Hepatocyte (in vitro differentiated cells): ENCODE results near the gene TLN1.

Experiments
- EZH2 ChIP-seq: fragments of 200-600 bp; sonication (generic); IDR thresholded peaks from 2 replicates; pipeline ENCODE4 v1.6.1; 2016; ENCODE audit warnings: antibody characterized with exemption, mild to moderate bottlenecking, borderline replicate concordance
- TF ChIP-seq, protein P1 (sequence below): fragments of 200-600 bp; sonication (generic); IDR thresholded peaks from 2 replicates; pipeline ENCODE4 v1.5.1; 2016; ENCODE audit warnings: antibody characterized with exemption, mild to moderate bottlenecking; ENCODE audit not compliant: poor library complexity

DNA sequence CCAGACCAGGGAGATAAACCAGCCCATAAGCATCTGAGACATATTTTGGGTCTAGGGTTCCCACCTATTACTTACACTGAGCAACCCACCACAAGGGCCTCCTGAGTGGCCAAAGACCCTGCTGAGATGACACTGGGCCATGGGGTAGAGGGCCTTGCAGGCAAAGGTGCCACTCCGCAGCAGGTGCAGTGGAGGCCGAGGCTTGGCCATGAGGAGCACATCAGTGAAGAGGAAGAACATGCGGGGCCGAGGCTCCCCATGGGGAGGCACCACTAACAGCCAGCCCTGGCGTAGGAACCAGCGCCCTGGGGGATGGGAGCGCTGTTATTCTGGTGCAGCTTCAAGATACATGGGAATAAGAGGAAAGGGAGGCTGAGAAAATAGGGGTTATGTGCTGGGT is 69.6 kb downstream of the TLN1 start:
- TF ChIP-seq, protein P1, sequence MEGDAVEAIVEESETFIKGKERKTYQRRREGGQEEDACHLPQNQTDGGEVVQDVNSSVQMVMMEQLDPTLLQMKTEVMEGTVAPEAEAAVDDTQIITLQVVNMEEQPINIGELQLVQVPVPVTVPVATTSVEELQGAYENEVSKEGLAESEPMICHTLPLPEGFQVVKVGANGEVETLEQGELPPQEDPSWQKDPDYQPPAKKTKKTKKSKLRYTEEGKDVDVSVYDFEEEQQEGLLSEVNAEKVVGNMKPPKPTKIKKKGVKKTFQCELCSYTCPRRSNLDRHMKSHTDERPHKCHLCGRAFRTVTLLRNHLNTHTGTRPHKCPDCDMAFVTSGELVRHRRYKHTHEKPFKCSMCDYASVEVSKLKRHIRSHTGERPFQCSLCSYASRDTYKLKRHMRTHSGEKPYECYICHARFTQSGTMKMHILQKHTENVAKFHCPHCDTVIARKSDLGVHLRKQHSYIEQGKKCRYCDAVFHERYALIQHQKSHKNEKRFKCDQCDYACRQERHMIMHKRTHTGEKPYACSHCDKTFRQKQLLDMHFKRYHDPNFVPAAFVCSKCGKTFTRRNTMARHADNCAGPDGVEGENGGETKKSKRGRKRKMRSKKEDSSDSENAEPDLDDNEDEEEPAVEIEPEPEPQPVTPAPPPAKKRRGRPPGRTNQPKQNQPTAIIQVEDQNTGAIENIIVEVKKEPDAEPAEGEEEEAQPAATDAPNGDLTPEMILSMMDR = no peak
- no peak for TF ChIP-seq EZH2
